Occipital lobe (tissue), 2 donors: Measurements from ENCODE around the gene CDC42SE1. TPM values are rescaled to one million over a fixed set of nuclear protein-coding genes. Genes with fewer than 3 reads are reported as not detected.
A peak's percentile ranks its signal among the peaks of the same experiment; 100 is the strongest.
"Not testable (repeated sequence)": the region's sequence is repeated elsewhere in the genome, so short reads cannot be mapped to it uniquely, and the experiment has no call there.

Experiments
- DNase-seq: peaks from one replicate; lab custom pipeline; 2025; lab: John Stamatoyannopoulos, UW
- total RNA-seq: library from RNA; depleted of rRNA; stranded (reverse); fragments of >200 nt; gene quantifications from one replicate; pipeline ENCODE4 v1.2.3, GENCODE V29; 2014

Gene CDC42SE1
- total RNA-seq = 33.4 TPM

GRCh38 chr1:151059109-151060006 lies at the start of gene CDC42SE1:
Gene CDC42SE1 (minus strand): TSS chr1:151059622. CDS start chr1:151055730, 3,892 bp downstream.
- DNase-seq = peak; percentile 74

GRCh38 chr1:151108331-151108730 lies 48.9 kb upstream of the CDC42SE1 start:
- DNase-seq = no peak

- no peak for DNase-seq
Measured at GRCh38 chr1:151106894-151107293, 47.5 kb upstream of the CDC42SE1 start.

- DNase-seq = no peak
Measured at GRCh38 chr1:151104630-151105029, 45.2 kb upstream of the CDC42SE1 start.

GRCh38 chr1:151098126-151098525 lies 38.7 kb upstream of the CDC42SE1 start:
- no peak for DNase-seq

GRCh38 chr1:151097426-151097825 lies 38.0 kb upstream of the CDC42SE1 start:
- not testable (repeated sequence) for DNase-seq

GRCh38 chr1:151085953-151086559 lies 26.6 kb upstream of the CDC42SE1 start:
- DNase-seq = no peak

- no peak for DNase-seq
Measured at GRCh38 chr1:151072224-151072623, 12.8 kb upstream of the CDC42SE1 start.

GRCh38 chr1:151070474-151071276 lies 11.3 kb upstream of the CDC42SE1 start, which contains the start of gene GABPB2:
Gene GABPB2 (plus strand): TSS chr1:151070761. CDS start chr1:151088190, 17,429 bp downstream.
- DNase-seq = peak; percentile 82

GRCh38 chr1:151069103-151069486 lies 9.7 kb upstream of the CDC42SE1 start:
- DNase-seq = no peak

GRCh38 chr1:151067185-151067584 lies 7.8 kb upstream of the CDC42SE1 start:
- no peak for DNase-seq

GRCh38 chr1:151065089-151065645 lies 5.7 kb upstream of the CDC42SE1 start:
- DNase-seq = no peak

GRCh38 chr1:151062741-151063371 lies 3.4 kb upstream of the CDC42SE1 start:
- no peak for DNase-seq

- DNase-seq = no peak
Measured at GRCh38 chr1:151061704-151062103, 2.3 kb upstream of the CDC42SE1 start.

GRCh38 chr1:151060657-151061421 lies 1.4 kb upstream of the CDC42SE1 start:
- no peak for DNase-seq

GRCh38 chr1:151060007-151060656 lies 710 bp upstream of the CDC42SE1 start, which contains the start of gene MLLT11:
Gene MLLT11 (plus strand): TSS chr1:151060397. CDS start chr1:151067225, 6,828 bp downstream.
- peak; percentile 57 for DNase-seq

- DNase-seq = no peak
Measured at GRCh38 chr1:151058692-151059091, 730 bp downstream of the CDC42SE1 start.

GRCh38 chr1:151056149-151056548 lies 3.3 kb downstream of the CDC42SE1 start:
- DNase-seq = no peak

GRCh38 chr1:151055581-151055980 lies 3.8 kb downstream of the CDC42SE1 start:
- no peak for DNase-seq
